ENCODE measurements around the gene ZNF397. TPM values are rescaled to one million over a fixed set of nuclear protein-coding genes. Genes with fewer than 3 reads are reported as not detected.

Gene ZNF397
- total RNA-seq, 2 donors from 2014 or later, result 18.3 to 22.7 TPM

- no peak overlapping the region for H3K27ac Mint-ChIP-seq
- DNase-seq (ENCODE audit: low spot score in 2 of 2) (no peak), ATAC-seq (no peak)
- H3K36me3 Mint-ChIP-seq, result peaks cover 4 to 8% of the 10 kb centered on the region in 2 donors
- H3K9me3 Mint-ChIP-seq, result no peaks in the 10 kb centered on the region
Measured at GRCh38 chr18:35236571-35237363, 4.1 kb upstream of the ZNF397 start.

- no peak for ATAC-seq
- Mint-ChIP-seq H3K9me3 (peaks cover under 1 to 14% of the 10 kb centered on the region in 2 donors), H3K36me3 (peaks cover 25 to 31% of the 10 kb centered on the region in 2 donors), H3K27ac (no peak overlapping the region)
- DNase-seq (ENCODE audit: low spot score in 2 of 2), result no peak
Measured at GRCh38 chr18:35239314-35239713, 1.5 kb upstream of the ZNF397 start.

- peak in 1 of 2 donors; percentile 0 for ATAC-seq
- DNase-seq (ENCODE audit: low spot score in 2 of 2), result no peak
- Mint-ChIP-seq H3K9me3 (peaks cover 11 to 33% of the 10 kb centered on the region in 2 donors), H3K36me3 (peaks cover 46 to 52% of the 10 kb centered on the region in 2 donors), H3K27ac (peak overlapping the region; percentile 99 to 100)
Measured at GRCh38 chr18:35241448-35241804, 592 bp downstream of the ZNF397 start.

GRCh38 chr18:35242426-35242825, 1.6 kb downstream of the ZNF397 start:
- DNase-seq (ENCODE audit: low spot score in 2 of 2), result no peak
- Mint-ChIP-seq H3K27ac (peak overlapping the region in 1 of 2 donors; percentile 46), H3K9me3 (peaks cover 15 to 38% of the 10 kb centered on the region in 2 donors)

DNA sequence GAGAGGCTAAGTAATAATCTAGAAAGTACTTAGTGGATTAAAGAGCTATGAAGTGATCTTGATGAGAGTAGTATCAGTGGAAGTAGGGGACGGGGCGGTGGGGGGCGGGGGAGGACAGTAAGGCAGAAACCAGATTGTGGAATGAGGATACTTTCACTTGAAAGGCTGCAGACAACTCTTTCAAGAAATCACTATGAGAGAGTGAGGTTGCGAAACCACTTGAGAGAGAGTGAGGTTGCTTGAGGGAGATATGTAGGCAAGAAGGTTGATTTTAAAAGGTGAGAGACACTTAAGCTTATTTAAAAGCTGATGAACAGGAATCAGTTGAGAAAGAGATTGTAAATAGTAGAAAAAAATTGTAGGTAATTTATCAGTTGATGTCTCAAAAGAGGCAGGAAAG, 3.8 kb downstream of the ZNF397 start:
- Mint-ChIP-seq H3K36me3 (peaks cover 59 to 79% of the 10 kb centered on the region in 2 donors), H3K27ac (peak overlapping the region in 1 of 2 donors; percentile 27), H3K9me3 (peaks cover 15 to 38% of the 10 kb centered on the region in 2 donors)
- DNase-seq (ENCODE audit: low spot score in 2 of 2) (no peak), ATAC-seq (no peak)

More at GRCh38 chr18:35242426-35242825, 1.6 kb downstream of the ZNF397 start:
- H3K36me3 Mint-ChIP-seq, result peaks cover 52 to 62% of the 10 kb centered on the region in 2 donors
- ATAC-seq, result no peak

- Mint-ChIP-seq H3K9me3 (peaks cover 19 to 44% of the 10 kb centered on the region in 2 donors), H3K36me3 (peaks cover 62 to 91% of the 10 kb centered on the region in 2 donors), H3K27ac (no peak overlapping the region)
- ATAC-seq (no peak), DNase-seq (ENCODE audit: low spot score in 2 of 2) (no peak)
Measured at GRCh38 chr18:35245719-35246317, 5.0 kb downstream of the ZNF397 start.

GRCh38 chr18:35246831-35247230, 6.0 kb downstream of the ZNF397 start:
- H3K9me3 Mint-ChIP-seq, result peaks cover 21 to 54% of the 10 kb centered on the region in 2 donors
- DNase-seq (ENCODE audit: low spot score in 2 of 2) (no peak), ATAC-seq (no peak)
- peak overlapping the region in 1 of 2 donors; percentile 45 for H3K27ac Mint-ChIP-seq
- peaks cover 68 to 93% of the 10 kb centered on the region in 2 donors for H3K36me3 Mint-ChIP-seq

GRCh38 chr18:35247412-35248249, 6.8 kb downstream of the ZNF397 start:
- Mint-ChIP-seq H3K27ac (no peak overlapping the region), H3K9me3 (peaks cover 28 to 59% of the 10 kb centered on the region in 2 donors), H3K36me3 (peaks cover 72 to 94% of the 10 kb centered on the region in 2 donors)
- no peak for ATAC-seq
- no peak for DNase-seq (ENCODE audit: low spot score in 2 of 2)

- peaks cover 33 to 58% of the 10 kb centered on the region in 2 donors for H3K9me3 Mint-ChIP-seq
- no peak overlapping the region for H3K27ac Mint-ChIP-seq
- H3K36me3 Mint-ChIP-seq, result peaks cover 72 to 94% of the 10 kb centered on the region in 2 donors
- ATAC-seq (no peak), DNase-seq (ENCODE audit: low spot score in 2 of 2) (no peak)
Measured at GRCh38 chr18:35248429-35248828, 7.6 kb downstream of the ZNF397 start.

DNA sequence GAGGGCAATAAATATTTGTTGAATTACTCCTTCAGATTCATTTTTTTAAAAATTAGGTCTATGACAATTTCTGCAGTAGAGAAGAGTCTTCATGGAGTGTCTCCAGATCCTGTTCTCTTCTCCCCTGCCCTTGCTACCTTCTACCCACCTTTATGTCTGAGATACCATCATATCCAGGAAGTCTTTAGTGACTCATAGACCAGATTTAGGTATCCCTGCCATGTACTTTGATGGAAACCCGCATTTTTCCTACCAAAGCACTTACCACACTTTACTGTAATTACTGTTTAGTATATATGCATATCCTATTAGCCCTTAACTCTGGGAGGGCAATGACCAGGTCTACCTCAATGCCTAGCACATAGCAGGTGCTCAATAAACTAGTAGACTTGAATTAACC, 11.6 kb downstream of the ZNF397 start:
- H3K27ac Mint-ChIP-seq, result no peak overlapping the region
- H3K36me3 Mint-ChIP-seq, result peaks cover 56 to 90% of the 10 kb centered on the region in 2 donors
- peaks cover 31 to 42% of the 10 kb centered on the region in 2 donors for H3K9me3 Mint-ChIP-seq

DNA sequence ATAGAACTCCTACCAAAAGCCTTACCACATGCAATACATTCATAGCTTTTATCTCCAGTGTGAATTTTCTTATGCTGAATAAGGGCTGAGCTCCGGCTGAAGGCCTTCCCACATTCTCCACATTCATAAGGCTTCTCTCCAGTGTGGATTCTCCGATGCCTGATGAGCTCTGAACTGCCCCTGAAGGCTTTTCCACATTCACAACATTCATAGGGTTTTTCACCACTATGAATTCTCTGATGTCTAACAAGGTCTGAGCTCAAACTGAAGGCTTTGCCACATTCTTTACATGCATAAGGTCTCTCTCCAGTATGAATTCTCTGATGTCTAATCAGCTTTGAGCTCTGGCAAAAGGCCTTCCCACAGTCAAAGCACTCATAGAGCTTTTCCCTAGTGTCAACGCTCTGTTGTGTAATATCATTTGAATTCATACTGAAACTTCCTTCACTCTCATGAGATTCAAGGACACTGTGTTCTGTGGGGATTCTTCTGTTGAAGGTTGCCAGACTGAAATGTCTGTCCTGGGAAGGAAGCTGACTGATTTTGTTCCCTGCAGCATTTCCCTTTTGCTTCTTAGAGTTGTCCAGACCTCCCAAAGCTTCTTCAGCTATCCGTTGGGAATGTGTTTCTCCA, 12.9 kb downstream of the ZNF397 start:
- ATAC-seq, result no peak
- no peak for DNase-seq (ENCODE audit: low spot score in 2 of 2)
- peaks cover 56 to 87% of the 10 kb centered on the region in 2 donors for H3K36me3 Mint-ChIP-seq
- H3K27ac Mint-ChIP-seq, result no peak overlapping the region
- H3K9me3 Mint-ChIP-seq, result peaks cover 31 to 48% of the 10 kb centered on the region in 2 donors

More for the DNA sequence above, 11.6 kb downstream of the ZNF397 start:
- ATAC-seq (peak in 1 of 2 donors; percentile 22), DNase-seq (ENCODE audit: low spot score in 2 of 2) (no peak)

- DNase-seq (ENCODE audit: low spot score in 2 of 2) (no peak), ATAC-seq (no peak)
- peak overlapping the region in 1 of 2 donors; percentile 84 for H3K27ac Mint-ChIP-seq
- peaks cover 42 to 77% of the 10 kb centered on the region in 2 donors for H3K36me3 Mint-ChIP-seq
- peaks cover 23 to 31% of the 10 kb centered on the region in 2 donors for H3K9me3 Mint-ChIP-seq
Measured at GRCh38 chr18:35256947-35257346, 16.1 kb downstream of the ZNF397 start.

- DNase-seq (ENCODE audit: low spot score in 2 of 2) (no peak), ATAC-seq (no peak)
- H3K27ac Mint-ChIP-seq, result no peak overlapping the region
- peaks cover 14 to 79% of the 10 kb centered on the region in 2 donors for H3K36me3 Mint-ChIP-seq
- peaks cover 12 to 24% of the 10 kb centered on the region in 2 donors for H3K9me3 Mint-ChIP-seq
Measured at GRCh38 chr18:35264409-35264808, 23.6 kb downstream of the ZNF397 start.

DNA sequence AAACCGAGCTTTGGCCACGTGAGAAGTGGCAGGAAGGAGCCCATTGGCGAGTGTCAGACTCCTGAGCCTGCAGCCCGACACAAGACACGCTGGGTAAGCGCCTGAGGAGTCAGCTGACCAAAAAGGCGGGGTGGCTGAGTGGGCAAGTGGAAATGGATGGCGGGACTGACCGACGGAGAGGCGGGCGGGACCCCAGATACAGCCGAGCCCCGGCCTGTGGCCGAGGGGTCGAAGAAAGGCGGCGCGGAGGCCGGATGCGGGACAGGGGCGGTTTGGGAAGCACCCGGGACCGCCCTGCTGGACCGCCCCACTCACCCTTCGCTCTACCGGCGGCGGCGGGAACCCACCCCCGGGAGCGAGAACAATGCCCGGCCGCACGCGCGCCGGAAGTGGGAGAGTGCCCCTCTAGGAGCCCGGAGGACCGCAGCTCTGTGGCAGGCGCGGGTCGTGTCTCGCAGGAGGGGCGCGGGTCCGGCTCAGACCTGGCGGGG, 26.4 kb downstream of the ZNF397 start:
- peaks cover 12 to 24% of the 10 kb centered on the region in 2 donors for H3K9me3 Mint-ChIP-seq
- H3K27ac Mint-ChIP-seq, result peak overlapping the region; percentile 85 to 86
- ATAC-seq (peak; percentile 71 to 76), DNase-seq (ENCODE audit: low spot score in 2 of 2) (peak in 1 of 2 donors; percentile 47)
- peaks cover 14 to 68% of the 10 kb centered on the region in 2 donors for H3K36me3 Mint-ChIP-seq

DNA sequence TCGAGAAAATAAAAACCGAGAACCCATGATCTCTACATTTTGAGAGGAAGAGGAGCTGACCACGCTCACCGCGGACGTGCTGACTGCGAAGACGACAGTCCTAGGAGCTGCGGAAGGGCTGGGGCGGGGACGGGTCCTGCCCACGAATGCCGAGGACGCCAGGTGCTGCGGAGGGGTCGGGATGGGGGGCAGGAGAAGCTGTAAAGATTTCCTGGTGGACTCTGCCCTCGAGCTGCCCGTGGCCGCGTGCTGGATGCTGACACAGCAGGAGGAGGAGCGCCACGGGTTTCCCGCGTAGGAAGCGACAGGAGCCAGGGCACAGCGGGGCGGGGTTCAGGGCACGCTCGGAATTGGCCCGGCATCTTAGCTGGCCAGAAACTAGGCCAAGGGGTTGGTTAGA, 27.0 kb downstream of the ZNF397 start:
- no peak for ATAC-seq
- no peak for DNase-seq (ENCODE audit: low spot score in 2 of 2)
- Mint-ChIP-seq H3K36me3 (peaks cover 14 to 68% of the 10 kb centered on the region in 2 donors), H3K9me3 (peaks cover 12 to 27% of the 10 kb centered on the region in 2 donors), H3K27ac (no peak overlapping the region)

DNA sequence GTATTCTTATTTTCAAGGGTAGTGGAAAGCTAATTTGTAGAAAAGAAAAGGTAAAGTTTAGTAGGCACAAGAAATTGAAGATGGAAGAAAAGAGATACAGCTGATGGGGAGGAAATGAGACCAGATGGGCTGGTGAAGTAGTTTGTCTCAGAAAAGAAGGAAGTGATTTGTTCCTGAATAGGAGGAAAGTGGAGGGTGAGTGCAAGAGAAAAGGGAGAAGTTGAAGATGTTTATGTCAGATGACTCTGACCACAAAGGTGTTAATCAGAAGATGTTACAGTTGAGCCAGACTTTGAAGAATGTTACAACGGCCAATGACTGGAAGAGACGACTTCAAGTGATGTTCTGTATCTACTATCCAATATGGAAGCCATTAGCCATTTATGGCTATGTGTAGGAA, 28.0 kb downstream of the ZNF397 start:
- no peak for ATAC-seq
- DNase-seq (ENCODE audit: low spot score in 2 of 2), result no peak
- Mint-ChIP-seq H3K36me3 (peaks cover 14 to 66% of the 10 kb centered on the region in 2 donors), H3K27ac (no peak overlapping the region), H3K9me3 (peaks cover 12 to 32% of the 10 kb centered on the region in 2 donors)

Measured in activated naive CD4-positive, alpha-beta T cell treated with anti-CD3 and anti-CD28 coated beads, Interleukin-2, amount 50 U/mL, for 72 hours (primary cell).